Measurements from ENCODE around the gene FIGLA.

- TF ChIP-seq CTCF (conservative IDR thresholded peaks at IDR 0.05; ENCODE audit: low read length) (no peak), EZH2phosphoT487 (IDR thresholded peaks at IDR 0.05; ENCODE audit: borderline replicate concordance) (no peak)
Observed at GRCh38 chr2:70729647-70730046, 60.8 kb downstream of the FIGLA start.
